Measurements from ENCODE around the gene STYXL1.
A peak's percentile ranks its signal among the peaks of the same experiment; 100 is the strongest.

The STYXL1 gene

DNA sequence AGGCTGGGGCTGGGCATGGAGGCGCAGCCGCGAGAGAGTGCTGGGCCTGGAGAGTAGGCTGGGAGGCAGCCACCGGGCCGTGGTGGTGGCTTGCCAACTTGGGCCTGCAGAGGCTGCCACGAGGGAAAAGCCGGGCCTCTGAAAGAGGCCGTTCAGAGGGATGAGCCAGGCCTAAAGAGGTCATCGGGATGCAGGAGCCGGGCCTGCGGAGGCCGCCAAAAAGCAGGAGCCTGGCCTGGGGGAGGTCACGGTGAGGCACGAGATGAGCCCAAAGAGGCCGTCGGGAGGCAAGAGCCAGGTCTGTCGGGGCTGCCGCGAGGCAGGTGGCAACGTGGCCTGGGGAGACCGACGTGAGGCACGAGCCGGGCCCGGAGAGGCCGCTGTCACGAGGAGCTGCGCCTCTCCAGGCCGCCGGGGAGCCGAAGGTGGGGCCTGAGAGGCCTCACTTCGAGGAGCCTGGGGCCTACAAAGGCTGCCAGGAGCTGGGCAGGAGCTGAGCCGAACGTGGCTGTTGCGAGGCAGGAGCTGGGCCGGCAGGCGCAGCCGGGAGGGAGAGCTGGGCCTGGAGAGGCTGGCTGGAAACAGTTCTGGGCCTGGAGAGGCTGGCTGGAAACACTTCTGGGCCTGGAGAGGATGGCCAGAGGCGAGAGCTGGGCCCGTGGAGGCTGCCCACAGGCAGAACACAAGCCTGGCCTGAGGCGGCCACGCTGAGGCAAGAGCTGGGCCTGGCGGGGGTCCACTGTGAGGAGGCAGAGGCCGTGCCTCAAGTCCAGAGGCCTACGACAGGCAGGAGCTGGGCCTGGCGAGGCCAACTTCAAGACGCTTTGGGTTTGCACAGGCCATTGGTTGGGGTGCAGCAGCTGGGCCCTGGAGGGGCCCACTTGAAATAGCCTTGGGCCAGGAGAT, 24.7 kb upstream of the STYXL1 start:
- no peak for TF ChIP-seq CTCF (IDR thresholded peaks at IDR 0.05; ENCODE audit: low read depth, low read length, missing control alignments)
- H3K4me3 ChIP-seq (replicated peaks; ENCODE audit: low read depth, low read length), result no peak overlapping the region

DNA sequence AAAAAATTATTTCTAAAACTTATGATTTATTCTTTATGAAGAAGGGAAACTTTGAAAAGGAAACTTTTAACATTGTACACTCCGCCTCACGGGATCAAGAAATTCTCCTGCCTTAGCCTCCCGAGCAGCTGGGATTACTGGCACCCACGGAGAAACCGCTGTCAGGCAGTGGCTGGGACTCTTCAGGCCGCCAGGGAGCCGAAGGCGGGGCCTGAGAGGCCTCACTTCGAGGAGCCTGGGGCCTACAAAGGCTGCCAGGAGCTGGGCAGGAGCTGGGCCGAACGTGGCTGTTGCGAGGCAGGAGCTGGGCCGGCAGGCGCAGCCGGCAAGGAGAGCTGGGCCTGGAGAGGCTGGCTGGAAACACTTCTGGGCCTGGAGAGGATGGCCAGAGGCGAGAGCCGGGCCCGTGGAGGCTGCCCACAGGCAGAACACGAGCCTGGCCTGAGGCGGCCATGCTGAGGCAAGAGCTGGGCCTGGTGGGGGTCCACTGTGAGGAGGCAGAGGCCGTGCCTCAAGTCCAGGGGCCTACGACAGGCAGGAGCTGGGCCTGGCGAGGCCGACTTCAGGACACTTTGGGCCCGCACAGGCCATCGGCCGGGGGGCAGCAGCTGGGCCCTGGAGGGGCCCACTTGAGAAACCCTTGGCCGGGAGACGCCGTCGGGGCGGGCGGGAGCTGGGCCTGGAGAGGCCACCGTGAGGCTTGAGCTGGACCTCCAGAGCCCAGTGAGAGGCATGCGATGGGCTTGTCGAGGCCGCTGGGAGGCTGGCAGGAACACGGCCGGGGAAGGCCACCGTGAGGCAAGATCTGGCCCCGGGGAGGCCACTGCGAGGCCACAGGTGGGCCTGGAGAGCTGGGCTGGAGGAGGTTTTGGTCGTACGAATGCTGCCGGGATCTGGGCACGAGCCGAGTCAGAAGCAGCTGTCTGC, 23.8 kb upstream of the STYXL1 start:
- DNase-seq (ENCODE audit: extremely low read depth, low read depth), result no peak
- no peak for TF ChIP-seq CTCF (IDR thresholded peaks at IDR 0.05; ENCODE audit: low read depth, low read length, missing control alignments)
- no peak overlapping the region for H3K4me3 ChIP-seq (replicated peaks; ENCODE audit: low read depth, low read length)

More for the DNA sequence above, 24.7 kb upstream of the STYXL1 start:
- no peak for DNase-seq (ENCODE audit: extremely low read depth, low read depth)

GRCh38 chr7:76069238-76069638, 21.4 kb upstream of the STYXL1 start:
- peak; percentile 72 for DNase-seq (ENCODE audit: extremely low read depth, low read depth)
- peak; percentile 18 for TF ChIP-seq CTCF (IDR thresholded peaks at IDR 0.05; ENCODE audit: low read depth, low read length, missing control alignments)
- no peak overlapping the region for H3K4me3 ChIP-seq (replicated peaks; ENCODE audit: low read depth, low read length)

- no peak overlapping the region for H3K4me3 ChIP-seq (replicated peaks; ENCODE audit: low read depth, low read length)
- no peak for TF ChIP-seq CTCF (IDR thresholded peaks at IDR 0.05; ENCODE audit: low read depth, low read length, missing control alignments)
- DNase-seq (ENCODE audit: extremely low read depth, low read depth), result no peak
These were observed 19.1 kb upstream of the STYXL1 start for GRCh38 chr7:76066716-76067503.

DNA sequence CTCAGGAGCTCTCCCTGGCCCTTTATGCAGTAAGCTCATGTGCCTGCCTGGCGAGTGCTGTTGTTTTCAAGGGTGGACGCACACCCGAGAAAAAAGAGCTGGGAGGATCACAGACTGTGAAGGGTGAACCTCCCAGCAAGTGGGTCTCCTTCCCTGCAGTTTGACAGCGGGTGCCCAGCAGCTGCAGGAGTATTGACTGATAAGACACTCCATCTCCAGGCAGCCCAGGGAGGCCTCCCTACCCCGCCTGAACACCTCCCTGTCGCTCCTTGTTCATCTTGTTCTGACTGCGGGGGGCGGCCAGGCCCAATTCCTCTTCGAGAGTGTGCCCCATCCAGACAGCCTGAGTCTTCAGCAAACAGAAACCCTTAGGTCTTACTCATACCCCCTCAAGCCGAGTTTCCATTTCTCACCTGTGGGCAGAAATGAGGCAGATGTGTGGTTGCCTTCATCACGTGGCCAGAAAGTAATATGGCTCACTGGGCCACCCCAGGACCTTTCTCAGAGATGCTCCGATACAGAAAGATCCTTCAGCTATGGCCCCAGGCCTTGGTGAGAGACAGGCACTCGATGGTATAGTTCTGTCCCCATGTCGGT, 17.3 kb upstream of the STYXL1 start:
- H3K4me3 ChIP-seq (replicated peaks; ENCODE audit: low read depth, low read length), result no peak overlapping the region
- no peak for TF ChIP-seq CTCF (IDR thresholded peaks at IDR 0.05; ENCODE audit: low read depth, low read length, missing control alignments)
- no peak for DNase-seq (ENCODE audit: extremely low read depth, low read depth)
